ENCODE measurements around the gene CENPX.

The CENPX gene

GRCh38 chr17:81976332-81977210, 46.1 kb downstream of the CENPX start:
- FAIRE-seq: no peak

- FAIRE-seq: no peak
Observed at GRCh38 chr17:81973432-81973831, 49.2 kb downstream of the CENPX start.

GRCh38 chr17:81968850-81969812, 53.5 kb downstream of the CENPX start:
- no peak for FAIRE-seq
